Astrocyte of the spinal cord (primary cell): Measurements from ENCODE around the gene SMIM44.
"Not testable (repeated sequence)": the region's sequence is repeated elsewhere in the genome, so short reads cannot be mapped to it uniquely, and the experiment has no call there.

Source experiments
- DNase-seq: peaks from one replicate; pipeline ENCODE4 v3.0.0; 2011; ENCODE audit warnings: low read depth, low spot score
- H3K4me3 ChIP-seq: 2 replicates; pipeline ENCODE4 v1.5.1; 2011; ENCODE audit warnings: low read depth, mild to moderate bottlenecking, low read length, moderate library complexity
- in situ Hi-C: cut with HindIII; loops from 2 replicates; pipeline ENCODE4 v1.10.0; 2017; ENCODE audit warnings: low sequenced_read_pairs
- TF ChIP-seq, protein P1 (sequence below): IDR thresholded peaks from 2 replicates; pipeline ENCODE4 v1.5.1; 2012; ENCODE audit warnings: low read depth, mild to moderate bottlenecking, low read length, inconsistent platforms

Gene SMIM44

DNA sequence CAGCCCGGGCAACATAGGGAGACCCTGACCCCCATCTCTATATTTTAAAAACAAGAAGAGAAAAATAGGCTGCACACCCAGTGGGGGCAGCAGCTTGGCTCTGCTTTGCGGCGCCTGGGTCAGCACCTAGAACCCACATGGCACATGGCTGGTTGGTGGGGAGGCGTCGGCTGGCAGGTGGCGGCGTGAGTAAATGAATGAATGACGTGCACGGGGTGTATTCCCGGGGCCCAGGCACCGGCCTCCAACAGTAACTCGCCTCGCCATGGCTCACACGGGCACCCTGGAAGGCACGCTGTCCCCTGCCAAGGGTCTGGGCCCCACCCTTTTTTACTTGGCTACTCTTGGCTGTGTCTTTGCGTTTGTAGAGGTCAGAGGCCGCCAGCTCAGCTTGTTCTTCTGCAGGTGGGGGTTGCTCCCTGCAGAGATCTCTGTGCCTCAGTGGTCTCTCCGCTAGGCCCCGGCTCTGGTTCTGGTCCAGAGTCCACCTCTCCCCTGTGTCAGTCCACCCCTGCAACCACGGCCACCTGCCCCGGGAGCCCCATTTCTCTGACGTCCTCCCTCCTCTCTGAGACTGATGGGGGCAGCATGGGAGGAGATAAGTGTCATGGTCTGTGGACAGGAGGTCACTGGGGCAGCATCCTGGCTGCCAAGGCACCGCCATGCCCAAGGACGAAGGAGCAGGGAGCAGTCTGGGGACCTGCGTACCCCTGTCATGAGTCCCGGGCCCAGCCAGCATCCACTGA is 28.4 kb upstream of the SMIM44 start:
- TF ChIP-seq, protein P1, sequence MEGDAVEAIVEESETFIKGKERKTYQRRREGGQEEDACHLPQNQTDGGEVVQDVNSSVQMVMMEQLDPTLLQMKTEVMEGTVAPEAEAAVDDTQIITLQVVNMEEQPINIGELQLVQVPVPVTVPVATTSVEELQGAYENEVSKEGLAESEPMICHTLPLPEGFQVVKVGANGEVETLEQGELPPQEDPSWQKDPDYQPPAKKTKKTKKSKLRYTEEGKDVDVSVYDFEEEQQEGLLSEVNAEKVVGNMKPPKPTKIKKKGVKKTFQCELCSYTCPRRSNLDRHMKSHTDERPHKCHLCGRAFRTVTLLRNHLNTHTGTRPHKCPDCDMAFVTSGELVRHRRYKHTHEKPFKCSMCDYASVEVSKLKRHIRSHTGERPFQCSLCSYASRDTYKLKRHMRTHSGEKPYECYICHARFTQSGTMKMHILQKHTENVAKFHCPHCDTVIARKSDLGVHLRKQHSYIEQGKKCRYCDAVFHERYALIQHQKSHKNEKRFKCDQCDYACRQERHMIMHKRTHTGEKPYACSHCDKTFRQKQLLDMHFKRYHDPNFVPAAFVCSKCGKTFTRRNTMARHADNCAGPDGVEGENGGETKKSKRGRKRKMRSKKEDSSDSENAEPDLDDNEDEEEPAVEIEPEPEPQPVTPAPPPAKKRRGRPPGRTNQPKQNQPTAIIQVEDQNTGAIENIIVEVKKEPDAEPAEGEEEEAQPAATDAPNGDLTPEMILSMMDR, result no peak
- in situ Hi-C loops, result no loop called here
- no peak overlapping the region for H3K4me3 ChIP-seq
- no peak for DNase-seq

DNA sequence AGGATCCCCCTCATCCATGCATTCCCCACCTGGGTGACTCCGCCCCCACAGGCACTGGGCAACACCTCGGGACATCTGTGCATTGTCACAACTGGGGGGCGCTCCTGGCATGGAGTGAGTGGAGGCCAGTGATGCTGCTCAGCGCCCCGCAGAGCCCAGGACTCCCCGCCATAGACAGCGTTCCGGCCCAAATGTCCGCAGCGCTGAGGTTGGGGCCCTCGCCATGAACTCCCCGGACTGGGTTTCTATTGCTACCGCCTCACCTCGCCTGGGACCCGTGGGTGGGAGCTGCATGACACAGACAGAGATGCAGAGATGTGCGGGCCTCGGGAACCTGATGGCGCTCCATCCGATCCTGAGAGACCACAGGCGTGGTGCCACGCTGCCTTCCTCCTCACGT is 27.5 kb upstream of the SMIM44 start:
- no peak for DNase-seq
- in situ Hi-C loops, result no loop called here
- no peak overlapping the region for H3K4me3 ChIP-seq
- TF ChIP-seq, protein P1, result no peak

DNA sequence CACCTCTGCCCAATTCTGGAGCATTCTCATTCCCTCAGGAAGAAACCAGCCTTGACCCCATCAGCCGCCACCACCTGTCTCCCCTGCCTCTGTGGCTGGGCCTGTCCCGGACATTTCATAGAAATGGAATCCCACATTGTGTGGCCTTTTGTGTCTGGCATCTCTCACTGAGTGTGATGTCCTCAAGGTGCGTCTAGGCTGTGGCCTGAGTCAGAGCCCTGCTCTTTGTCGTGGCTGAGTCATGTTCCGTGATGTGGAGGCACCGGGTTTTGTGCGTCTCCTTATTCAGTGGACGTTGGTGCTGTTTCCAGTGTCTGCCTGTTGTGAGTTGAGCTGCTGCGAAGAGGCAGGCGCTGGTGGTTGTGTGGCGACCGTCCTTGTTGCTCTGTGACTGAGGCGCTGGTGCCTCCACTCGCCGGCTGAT is 26.3 kb upstream of the SMIM44 start:
- peak; percentile 73 for DNase-seq
- H3K4me3 ChIP-seq, result no peak overlapping the region
- in situ Hi-C loops, result no loop called here
- TF ChIP-seq, protein P1, result no peak

DNA sequence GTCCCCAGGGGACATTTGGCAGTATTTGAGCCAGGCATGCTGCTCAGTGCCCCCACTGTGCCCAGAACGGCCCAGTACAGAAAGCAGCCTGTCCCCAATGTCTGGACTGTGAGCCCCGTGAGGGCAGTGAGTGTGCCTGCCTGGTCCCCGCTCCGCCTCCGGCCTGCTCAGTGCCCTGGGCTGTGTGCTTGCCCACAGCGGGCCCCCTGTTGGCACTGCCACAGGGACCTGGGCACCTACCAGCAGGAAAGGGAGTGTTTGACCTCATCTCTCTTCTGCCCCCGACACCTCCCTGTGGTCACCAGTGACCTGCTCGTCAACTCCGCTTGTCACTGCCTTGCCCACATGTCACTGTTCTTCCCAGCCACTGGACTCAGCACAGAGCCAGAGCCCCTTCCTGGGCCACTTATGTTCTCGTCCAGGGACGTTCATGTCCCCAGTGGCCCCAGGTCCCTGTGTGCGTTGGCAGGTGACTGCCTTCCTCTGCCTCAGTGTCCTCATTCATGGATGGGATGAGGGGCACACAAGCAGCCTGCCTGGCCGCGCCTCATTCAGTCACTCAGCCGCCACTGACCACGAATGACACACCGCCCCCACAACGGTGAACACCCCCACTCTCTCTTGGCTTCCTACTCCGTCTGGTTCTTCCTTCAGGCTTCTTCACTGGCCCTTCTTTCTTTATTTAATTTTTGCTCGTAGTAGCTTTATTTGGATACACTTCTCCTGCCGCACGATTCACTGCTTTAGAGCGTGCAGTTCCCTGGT is 25.7 kb upstream of the SMIM44 start:
- no peak overlapping the region for H3K4me3 ChIP-seq
- TF ChIP-seq, protein P1, result no peak
- in situ Hi-C loops, result no loop called here
- DNase-seq, result peak; percentile 10

DNA sequence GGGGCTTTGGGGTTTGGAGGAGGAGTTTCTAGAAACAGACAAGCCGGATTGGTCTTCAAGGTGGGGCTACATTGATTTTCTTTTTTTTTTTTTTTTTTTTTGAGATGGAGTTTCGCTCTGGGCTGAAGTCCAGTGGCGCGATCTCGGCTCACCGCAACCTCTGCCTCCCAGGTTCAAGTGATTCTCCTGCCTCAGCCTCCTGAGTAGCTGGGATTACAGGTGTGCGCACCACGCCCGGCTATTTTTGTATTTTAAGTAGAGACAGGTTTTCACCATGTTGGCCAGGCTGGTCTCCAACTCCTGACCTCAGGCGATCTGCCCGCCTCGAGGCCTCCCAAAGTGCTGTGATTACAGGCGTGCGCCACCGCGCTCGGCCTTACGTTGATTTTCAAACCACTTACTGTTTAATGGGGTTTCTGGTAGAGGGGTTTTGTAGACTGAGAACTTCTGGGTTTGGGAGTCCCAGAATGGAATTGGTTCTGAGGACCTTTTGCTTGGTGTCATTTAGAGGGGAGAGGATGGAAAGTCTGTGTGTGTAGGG is 24.9 kb upstream of the SMIM44 start:
- not testable (repeated sequence) for H3K4me3 ChIP-seq, DNase-seq

DNA sequence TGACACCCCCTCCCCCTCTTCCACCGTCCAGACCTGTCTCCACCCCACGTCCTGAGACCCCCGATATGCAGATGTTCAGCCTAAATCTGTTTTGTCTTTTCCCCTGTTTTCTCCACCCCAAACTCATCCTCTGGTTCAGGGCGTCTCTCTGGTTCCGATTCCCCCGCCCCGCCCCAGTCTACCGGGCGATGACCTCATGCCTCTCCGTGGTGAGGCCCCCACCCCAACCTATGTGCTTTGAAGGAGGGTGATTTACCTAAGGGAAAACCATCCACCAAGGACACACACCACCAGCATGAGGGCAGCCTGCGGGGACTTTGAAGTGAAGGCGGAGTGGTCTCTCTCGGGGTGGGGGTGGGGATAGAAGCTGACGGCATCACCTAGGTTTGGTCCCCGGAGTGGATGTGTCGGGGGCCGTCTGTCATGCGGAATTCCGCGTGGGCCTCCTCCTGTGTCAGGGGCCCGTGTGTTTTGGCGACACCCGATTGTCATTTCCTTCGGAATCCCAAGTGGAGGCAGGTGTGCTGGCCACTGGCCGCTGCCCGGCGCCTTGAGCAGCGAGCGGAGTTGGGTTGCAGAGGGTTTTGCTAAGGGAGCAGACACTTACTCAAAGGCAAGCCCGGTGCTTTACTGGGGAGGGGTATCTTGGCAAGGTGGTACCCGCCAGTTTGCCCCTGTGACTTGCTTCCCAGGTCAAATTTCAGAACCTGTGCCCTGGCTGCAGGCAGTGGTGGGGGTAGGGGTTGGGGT is 24.3 kb upstream of the SMIM44 start:
- DNase-seq, result no peak
- TF ChIP-seq, protein P1, result no peak
- peak overlapping the region; percentile 90 for H3K4me3 ChIP-seq
- in situ Hi-C loops, result no loop called here

More for the DNA sequence above, 24.9 kb upstream of the SMIM44 start:
- in situ Hi-C loops, result not testable (repeated sequence)
